Left hindlimb (tissue), 1 donor: ENCODE results near the gene CES3.
"Not testable (repeated sequence)": the region's sequence is repeated elsewhere in the genome, so short reads cannot be mapped to it uniquely, and the experiment has no call there.

Experiments
- DNase-seq: peaks from one replicate; pipeline ENCODE4 v3.0.0-alpha.2; 2018

CES3 gene

DNA sequence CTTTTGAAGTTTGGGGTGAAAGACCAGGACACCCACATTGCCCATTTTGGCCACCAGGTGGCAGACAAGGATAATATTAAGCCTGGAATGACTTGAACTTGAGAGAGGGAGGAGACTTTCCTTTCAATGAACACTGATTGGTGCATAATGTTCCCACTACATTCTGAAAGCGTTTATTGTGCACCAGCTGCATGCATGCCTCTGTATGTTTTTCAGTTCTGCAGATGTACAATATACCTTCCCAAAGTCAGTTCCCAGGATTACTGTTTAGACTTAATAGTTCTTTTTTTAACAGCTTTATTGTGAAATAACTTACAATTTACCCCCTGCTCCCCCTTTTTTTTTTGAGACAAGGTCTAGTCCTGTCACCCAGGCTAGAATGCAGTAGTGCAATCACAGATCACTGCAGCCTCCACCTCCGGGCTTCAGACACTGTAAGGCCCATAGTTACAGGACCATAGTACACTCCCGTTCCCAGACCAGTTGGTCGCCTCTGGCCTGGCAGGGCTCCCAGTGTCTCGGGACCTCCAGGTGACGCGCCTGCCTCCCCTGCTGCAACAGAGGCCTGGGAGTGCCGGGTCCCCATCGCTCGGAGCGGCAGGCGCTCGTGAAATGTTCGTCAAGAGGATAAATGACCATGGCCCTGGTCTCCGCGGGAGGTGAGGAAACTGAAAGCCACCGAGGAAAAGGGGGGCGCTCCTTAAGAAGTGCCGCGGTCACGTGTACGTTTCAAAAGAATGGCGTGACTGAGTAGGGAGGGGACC lies 13.6 kb upstream of the CES3 start:
- peak; percentile 81 for DNase-seq

DNA sequence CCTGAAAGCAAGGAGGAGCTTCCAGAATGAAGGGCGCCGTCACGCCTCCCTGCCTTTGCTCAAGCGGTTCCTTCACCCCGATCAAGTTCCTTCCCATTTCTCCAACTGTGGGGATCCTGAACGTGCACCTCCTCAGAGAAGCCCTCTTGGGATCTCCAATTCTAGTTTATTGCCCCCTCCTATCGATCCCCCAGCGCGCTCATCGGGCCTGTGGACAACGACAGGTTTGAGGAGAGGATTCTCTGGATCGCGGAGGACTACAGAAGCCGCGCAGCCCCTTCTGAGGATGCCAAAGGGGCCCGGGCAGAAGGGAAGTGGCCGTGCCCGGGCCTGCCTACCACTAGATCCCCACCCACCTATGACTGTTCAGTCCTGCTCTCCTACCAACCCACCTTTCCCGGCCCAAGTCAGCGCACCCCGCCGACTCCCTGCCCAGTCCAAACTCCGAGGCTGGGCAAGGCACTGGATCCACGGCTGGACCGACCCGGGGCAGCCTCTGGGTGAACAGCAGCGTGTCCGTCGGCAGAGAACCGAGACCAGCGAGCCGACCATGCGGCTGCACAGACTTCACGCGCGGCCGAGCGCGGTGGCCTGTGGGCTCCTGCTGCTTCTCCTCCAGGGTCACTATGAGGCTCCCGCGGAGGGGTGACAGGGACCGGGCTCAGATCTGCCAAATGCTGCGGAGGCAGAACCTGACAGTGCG lies 12.8 kb upstream of the CES3 start:
- no peak for DNase-seq

DNA sequence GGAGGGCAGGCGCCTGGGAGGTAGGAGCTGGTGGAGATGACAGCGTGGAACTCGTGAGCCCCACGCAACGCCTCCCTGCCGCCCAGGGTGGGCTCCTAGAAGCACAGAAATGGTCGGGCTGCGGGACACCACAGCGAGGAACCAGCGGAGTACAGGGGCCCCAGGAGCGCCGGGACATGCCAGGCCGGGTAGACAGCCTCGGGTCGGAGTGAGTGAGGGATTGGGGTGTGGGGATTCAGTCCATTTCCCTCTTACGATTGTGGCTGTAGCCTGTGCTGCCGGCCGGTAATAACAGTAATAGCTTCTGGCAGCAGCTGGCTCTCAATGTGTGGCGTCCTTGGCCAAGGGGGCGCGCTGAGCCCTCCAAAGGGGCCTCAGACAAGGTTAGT lies 12.2 kb upstream of the CES3 start:
- no peak for DNase-seq

DNA sequence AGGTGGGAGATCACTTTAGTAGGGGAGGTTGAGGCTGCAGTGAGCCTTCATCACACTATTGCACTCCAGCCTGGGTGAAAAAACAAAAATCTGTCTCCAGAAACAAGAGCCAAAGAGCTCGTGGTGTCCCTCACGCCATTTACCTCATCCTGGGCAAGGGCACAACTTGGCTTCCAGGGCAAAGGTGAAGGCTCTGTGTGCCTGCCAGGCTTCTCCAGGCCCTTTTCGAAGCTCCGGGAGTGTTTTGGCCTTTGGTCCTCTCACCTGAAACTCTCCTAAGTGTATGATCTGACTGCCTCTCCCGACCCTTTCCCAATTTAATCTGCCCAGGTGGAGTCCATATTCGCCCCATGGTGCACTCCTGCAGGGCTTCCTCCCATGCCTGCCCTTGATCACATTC lies 11.6 kb upstream of the CES3 start:
- DNase-seq = no peak

DNA sequence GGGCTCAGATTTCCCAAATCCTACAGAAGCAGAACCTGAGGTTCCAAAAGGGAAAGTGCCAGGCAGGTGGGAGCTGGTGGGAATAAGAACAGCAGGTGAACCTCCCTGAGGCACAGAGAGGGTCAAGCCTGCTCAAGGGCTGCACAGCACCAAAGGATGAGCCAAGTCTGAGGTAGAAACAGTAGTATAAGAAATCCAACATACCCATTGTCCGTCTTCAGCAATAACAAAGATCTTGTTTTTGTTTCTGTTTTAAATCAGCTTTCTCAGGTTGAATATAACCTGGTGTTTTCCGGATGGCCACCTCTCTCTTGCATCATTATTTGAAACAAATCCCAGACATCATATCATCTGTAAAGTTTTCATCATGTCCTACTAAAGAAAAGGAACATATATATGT lies 10.6 kb upstream of the CES3 start:
- no peak for DNase-seq

DNA sequence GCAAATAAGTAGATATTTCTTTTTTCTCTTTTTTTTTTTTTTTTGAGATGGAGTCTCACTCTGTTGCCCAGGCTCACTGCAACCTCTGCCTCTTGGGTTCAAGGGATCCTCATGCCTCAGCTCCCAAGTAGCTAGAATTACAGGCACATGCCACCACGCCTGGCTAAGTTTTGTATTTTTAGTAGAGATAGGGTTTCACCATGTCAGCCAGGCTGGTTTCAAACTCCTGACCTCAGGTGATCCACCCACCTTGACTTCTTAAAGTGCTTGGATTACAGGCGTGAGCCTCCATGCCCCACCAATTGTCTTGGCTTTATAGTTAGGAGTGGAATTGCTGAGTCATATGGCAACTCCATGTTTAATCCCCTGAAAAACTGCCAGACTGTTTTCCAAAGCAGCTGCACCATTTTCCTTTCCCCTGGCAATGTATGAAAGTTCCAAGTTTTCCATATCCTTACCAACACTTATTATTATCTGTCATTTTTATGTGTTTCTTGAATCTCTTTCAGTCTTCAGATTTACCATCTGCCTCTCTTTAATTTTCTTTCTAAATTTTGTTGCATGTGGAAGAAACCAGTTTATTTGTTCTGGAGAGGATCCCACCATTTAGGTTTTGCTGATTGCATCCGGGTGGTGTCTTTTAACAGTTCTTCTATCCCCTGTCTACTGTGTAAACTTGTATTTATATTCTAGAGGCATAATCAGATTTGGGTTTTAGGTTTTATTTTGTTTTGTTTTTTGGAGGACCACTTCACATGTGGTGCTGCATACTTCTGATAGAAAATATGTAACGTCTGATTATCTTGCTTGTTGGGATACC lies 9.9 kb upstream of the CES3 start:
- DNase-seq = no peak

DNA sequence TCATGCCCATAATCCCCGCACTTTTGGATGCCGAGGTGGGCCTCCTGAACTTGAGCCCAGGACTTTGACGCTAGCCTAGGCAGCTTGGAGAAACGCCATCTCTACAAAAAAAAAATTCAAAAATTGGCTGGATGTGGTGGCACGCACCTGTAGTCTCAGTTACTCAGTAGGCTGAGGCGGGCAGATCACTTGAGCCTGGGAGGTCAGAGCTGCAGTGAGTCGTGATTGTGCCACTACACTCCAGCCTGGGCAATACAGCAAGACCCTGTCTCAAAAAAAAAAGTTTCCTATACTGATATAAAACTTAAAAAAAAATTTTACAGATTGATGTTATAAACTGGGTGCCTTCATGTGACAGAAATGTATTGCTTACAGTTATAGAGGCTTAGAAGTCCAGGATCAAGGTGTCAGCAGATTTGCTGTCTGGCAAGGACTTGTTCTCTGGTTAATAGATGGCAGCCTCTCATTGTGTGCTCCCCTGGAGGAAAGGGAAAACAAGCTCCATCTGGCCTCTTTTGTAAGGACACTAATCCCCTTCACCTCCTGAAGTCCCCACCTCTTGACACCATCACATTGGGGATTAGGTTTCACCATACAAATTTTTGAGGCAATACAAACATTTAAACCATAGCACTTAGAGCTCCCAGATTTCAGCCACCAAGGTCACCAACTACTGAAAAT lies 8.5 kb upstream of the CES3 start:
- no peak for DNase-seq

DNA sequence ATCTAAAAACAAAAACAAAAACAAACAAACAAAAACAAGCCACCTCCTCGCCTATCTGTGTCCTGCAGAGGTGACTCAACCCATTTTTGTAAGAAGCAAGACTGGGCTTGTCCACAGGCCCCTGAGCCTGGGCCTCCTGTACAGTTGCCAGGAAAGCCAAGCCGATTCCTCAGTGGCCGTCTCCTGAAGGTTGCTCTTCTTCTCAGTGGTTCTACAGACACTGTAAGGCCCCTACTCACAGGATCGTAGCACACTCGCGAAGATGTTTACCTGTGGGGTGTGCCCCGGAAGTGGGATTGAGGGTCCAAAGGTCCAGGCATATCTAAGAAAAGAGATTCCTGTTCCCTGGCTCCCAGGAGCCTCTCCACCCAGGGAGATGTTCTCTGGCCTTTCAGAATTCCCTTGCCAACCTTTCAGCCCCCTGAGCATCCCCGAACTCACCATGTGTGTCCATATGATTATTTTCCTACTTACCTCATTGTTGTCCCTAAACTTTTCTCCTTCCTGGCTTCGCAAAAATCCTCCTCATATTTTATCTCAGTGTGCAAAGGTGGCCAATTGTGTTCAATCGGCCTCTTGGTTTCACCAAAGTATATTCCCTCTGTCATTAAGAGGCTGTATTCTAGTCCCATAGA lies 7.5 kb upstream of the CES3 start:
- DNase-seq = no peak

DNA sequence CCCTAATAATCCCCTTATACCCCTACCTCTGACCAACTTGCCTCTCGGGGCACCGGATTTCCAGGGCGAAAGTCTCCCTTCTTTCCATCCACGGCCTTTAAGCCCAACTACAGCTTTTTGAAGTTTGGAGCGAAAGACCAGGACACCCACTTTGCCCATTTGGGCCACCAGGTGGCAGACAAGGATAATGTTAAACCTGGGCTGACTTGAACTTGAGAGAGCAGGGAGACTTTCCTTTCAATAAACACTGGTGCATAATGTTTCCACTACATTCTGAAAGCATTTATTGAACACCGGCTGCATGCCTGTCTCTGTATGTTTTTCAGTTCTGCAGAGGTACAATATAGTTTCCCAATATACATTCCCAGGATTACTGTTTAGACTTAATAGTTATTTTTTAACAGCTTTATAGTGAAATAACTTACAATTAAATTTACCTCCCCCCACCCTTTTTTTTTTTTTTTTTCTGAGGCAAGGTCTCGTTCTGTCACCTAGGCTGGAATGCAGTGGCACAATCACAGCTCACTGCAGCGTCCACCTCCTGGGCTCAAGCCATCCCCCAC lies 6.9 kb upstream of the CES3 start:
- peak; percentile 73 for DNase-seq

DNA sequence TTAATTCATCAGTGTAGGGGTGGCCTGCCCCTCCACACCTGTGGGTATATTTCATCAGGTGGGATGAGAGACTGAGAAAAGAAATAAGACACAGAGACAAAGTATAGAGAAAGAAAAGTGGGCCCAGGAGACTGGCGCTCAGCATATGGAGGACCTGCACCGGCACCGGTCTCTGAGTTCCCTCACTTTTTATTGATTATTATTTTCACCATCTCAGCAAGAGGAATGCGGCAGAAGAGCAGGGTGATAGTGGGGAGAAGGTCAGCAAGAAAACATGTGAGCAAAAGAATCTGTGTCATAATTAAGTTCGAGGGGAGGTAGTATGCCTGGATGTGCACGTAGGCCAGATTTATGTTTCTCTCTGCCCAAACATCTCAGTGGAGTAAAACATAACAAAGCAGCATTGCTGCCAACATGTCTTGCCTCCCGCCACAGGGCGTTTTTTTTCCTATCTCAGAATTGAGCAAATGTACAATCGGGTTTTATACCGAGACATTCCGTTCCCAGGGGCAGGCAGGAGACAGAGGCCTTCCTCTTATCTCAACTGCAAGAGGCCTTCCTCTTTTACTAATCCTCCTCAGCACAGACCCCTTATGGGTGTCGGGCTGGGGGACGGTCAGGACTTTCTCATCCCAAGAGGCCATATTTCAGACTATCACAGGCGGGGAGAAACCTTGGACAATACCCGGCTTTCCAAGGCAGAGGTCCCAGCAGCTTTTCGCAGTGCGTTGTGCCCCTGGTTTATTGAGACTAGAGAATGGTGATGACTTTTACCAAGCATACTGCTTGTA lies 5.5 kb upstream of the CES3 start:
- not testable (repeated sequence) for DNase-seq

DNA sequence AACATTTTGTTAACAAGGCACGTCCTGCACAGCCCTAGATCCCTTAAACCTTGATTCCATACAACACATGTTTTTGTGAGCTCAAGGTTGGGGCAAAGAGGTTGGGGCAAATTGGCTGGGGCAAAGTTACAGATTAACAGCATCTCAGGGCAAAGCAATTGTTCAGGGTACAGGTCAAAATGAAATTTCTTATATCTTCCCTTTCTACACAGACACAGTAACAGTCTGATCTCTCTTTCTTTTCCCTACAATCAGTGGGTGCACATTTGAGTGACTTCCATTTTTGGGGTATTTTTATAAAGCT lies 5.0 kb upstream of the CES3 start:
- DNase-seq = not testable (repeated sequence)

DNA sequence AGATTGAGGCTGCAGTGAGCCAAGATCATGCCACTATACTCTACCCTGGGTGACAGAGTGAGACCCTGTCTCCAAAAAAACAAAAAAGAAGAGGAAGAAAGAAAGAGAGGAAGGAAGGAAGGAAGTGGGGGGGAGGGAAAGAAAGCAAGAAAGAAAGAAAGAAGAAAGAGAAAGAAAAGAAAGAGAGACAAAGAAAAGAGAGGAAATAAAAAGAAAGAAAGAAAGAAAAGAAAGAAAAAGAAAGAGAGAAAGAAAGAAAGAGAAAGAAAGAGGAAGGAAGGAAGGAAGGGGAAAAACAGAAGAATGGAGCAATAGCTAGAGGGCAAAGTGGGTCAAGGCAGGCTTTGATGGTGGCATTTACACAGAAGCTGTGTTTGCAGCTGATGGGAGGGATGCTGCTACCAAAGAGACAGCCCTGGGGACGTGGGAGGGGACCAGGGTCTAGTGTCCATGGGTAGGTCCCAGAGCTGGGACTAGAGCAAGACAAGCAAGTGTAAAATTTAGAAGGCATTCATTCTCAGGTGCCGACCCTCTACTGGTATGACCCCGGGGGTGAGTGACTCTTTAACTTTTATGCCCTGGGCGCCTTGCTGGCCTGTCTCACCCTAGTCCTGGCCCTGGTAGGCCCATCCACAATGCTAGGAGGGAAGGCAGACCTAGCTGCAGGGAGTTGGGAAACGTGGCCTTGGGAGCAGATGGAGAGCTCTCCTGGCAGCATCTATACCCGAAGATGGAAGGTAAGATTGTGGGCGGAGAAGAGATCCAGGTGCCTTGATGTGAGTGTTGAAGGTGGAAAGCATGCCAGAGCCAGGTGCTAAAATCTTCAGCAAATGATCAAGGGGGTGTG lies 2.0 kb upstream of the CES3 start:
- DNase-seq = no peak

DNA sequence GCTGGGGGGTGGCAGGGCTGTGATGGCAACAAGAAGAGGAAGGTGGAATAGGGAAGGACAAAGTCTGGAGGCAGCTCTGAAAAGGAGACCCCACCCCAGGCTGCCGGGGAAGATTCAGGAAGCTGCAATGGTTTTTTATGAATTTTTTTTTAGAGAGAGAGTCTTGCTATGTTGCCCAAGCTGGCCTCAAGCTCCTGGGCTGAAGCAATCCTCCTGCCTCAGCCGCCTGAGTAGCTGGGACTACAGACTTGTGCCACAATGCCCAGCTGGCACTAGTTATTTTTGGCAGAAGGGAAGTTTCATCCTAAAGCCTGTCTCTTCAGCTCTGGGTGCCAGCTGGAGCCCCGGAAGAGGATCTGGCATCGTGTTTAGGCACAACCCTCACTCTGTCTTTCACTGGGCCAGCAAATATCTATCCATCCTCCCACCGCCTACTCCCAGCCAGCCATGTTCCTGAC lies 1.3 kb upstream of the CES3 start:
- no peak for DNase-seq

DNA sequence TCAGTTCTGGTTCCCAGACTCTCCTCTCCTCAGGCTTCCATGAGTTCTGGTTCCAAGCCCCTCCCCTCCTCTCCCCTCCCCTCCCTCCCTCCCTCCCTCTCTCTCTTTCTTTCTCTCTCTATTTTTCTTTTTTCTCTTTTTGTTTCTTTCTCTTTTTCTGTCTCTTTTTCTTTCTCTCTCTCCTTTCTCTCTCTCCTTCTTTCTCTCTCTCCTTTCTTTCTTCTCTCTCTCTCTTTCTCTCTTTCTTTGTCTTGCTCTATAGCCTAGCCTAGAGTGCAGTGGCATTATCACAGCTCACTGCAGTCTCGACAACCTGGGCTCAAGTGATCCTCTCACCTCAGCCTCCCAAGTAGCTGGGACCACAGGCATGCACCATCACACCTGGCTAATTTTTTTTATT lies 796 bp upstream of the CES3 start:
- DNase-seq = no peak

DNA sequence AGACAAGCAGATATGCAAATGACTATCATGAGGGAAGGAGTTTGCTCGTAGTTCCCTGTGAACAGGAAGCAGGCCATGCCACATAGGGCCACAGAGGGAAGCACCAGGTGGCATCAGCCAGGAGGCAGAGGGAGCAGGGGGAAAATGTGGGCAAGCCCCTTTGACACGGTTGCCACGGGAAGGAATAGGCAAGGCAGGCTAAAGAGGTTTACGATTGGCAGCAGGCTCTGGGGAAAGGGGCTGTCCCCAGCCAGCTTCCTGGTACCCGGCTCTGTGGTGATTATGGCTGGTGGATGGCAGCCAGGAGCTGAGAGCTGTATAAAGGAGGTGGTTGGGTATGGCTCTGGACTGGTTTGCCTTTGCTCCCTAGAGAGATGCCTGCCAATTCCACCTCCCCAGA lies 848 bp downstream of the CES3 start:
- no peak for DNase-seq

DNA sequence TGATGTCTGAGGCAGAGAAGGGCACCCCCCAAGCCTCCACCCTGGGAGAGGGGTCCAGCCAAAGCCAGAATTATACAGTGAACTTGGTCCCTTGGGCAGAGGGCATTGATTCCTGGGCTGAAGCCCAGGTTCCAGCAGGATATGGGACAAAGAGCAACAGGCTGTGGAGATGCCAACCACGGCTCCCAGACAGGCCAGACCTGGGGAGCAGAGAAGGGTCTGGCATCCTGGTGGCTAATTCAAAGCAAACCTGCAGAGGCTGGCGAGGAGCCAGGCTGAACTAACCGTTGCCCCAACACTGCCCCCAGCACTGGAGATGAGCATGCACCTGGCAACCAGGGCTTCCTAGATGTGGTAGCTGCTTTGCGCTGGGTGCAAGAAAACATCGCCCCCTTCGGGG lies 3.0 kb downstream of the CES3 start:
- no peak for DNase-seq

DNA sequence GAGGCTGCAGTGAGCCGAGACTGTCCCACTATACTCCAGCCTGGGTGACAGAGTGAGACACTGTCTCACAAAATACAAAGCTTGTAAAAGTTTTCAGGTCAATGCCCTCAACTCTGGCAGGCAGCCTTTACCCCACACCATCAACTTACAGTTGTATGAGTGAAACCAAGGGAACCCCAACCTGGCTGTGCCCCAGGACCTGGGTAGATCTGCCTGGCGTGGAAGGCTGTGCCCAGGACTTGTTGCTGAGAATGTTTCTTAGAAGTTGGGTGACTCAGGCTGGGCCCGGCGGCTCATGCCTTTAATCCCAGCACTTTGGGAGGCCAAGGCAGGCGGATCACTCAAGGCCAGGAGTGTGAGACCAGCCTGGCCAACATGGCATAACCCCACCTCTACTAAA lies 7.8 kb downstream of the CES3 start:
- DNase-seq = no peak

DNA sequence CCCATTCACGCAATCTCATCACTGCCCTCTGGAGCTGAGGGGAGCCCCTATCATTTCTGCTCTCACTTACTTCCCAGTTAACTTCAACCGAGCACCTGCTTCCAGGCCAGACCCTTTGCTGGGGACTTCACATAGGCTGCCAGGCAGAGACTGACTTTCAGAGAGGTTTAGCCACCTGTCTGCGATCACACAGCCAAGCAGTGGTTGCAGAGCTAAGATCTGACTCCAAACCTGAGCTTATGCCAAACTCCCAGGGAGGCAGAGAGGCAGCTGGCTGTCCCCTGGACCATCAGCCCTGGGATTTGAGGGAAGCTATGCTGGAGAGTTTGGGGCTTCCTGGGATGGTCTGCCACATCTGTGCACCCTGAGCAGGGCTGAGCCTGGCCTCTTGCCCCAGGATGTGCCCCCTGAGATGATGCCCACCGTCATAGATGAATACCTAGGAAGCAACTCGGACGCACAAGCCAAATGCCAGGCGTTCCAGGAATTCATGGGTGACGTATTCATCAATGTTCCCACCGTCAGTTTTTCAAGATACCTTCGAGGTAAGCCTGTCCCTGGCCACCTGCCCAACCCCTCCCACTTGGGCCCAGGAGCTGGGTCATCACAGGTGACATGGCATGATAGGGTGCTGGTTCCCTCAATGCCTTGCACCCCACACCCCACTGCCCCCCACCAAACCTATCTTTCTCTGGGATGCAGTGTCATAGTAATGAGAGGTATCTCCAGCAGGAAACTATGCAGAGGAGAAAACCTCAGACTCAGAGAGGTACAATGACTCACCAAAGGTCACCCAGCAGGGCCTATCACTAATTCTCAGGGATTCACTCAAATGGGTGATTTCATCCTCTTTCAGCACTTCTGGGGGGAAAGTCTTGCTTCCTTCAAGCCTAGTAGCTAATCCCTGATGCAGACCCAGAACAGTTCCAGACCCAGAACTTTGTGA lies 10.0 kb downstream of the CES3 start:
- no peak for DNase-seq

DNA sequence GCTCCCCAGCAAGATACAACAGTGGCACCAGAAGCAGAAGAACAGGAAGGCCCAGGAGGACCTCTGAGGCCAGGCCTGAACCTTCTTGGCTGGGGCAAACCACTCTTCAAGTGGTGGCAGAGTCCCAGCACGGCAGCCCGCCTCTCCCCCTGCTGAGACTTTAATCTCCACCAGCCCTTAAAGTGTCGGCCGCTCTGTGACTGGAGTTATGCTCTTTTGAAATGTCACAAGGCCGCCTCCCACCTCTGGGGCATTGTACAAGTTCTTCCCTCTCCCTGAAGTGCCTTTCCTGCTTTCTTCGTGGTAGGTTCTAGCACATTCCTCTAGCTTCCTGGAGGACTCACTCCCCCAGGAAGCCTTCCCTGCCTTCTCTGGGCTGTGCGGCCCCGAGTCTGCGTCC lies 11.9 kb downstream of the CES3 start:
- DNase-seq = no peak

DNA sequence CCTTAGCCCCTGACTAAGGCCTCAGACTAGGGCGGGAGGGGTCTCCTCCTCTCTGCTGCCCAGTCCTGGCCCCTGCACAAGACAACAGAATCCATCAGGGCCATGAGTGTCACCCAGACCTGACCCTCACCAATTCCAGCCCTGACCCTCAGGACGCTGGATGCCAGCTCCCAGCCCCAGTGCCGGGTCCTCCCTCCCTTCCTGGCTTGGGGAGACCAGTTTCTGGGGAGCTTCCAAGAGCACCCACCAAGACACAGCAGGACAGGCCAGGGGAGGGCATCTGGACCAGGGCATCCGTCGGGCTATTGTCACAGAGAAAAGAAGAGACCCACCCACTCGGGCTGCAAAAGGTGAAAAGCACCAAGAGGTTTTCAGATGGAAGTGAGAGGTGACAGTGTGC lies 12.7 kb downstream of the CES3 start:
- DNase-seq = no peak
